ENCODE results near the gene IL26. TPM values are rescaled to one million over a fixed set of nuclear protein-coding genes. Genes with fewer than 3 reads are reported as not detected.

Gene IL26, protein sequence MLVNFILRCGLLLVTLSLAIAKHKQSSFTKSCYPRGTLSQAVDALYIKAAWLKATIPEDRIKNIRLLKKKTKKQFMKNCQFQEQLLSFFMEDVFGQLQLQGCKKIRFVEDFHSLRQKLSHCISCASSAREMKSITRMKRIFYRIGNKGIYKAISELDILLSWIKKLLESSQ
- not detected in 2 replicates for total RNA-seq

DNA sequence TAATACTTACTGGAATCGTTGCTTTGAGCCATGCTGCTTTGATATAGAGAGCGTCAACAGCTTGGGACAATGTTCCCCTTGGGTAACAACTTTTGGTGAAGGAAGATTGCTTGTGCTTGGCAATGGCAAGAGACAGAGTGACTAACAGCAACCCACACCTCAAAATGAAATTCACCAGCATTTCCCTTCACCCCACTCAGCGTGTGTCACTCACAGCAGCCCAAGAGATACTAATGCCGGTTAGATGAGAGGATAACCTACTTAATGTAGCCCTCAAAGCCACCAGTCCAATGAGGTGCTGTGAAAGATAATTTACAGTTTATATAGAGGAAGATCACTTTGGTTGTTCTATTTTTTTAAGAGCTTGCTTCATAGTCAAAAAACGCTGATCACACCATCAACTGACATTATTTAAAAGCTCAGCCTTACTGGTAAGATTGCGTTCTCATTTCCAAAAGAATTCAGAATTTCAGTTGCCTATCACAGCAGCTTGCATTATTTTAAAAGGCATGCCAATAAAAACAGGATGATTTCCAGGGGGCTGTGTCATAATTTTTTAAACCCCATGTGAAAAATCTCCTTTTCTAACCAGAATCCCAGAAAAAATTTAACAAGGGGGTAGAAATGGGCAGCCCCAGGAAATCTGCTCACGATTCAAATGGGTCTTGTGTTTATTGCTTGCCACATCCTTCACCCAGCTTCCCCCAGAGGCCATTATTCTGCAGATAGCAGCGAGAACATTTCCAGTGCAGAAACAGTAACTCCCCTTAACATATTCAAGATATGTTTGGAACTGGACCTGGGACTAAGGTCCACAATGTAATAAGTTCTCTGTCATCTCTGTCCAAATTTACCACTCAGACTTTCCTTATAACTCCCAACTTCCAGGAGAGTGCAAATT lies at the start of gene IL26:
TSS of gene IL26 (minus strand) at position 235 of the 901 bp plus-strand sequence. CDS start at position 181, 54 bp downstream.

GRCh38 chr12:68253504-68253903 lies 27.9 kb upstream of the IL26 start, which contains the start of gene IL22:
Gene IL22, minus strand, starts transcription at chr12:68253604. Its CDS starts 156 bp downstream, at chr12:68253448.

GRCh38 chr12:68159681-68160304 lies 65.8 kb downstream of the IL26 start, which contains the start of gene IFNG:
Gene IFNG, minus strand, starts transcription at chr12:68159740. Its CDS starts 125 bp downstream, at chr12:68159615.

Other genes starting within 250 kb of the IL26 start
- not detected in 2 replicates for gene IFNG-AS1, start 236.4 kb downstream of the IL26 start, total RNA-seq
- gene IFNG, start 66.1 kb downstream of the IL26 start, total RNA-seq: not detected in 2 replicates
- gene IL22, start 27.8 kb upstream of the IL26 start, total RNA-seq: not detected in 2 replicates
- 9.0 and 10.3 TPM in 2 replicates for gene MDM1, start 106.6 kb upstream of the IL26 start, total RNA-seq